WTC11 (cell line): ENCODE results near the gene PAK5. TPM values are rescaled to one million over a fixed set of nuclear protein-coding genes. Genes with fewer than 3 reads are reported as not detected.

Source experiments
- ATAC-seq: fragments of 200-7000 bp; cut with Tn5 transposase; 2 replicates; pipeline ENCODE4 v1.10.0; 2021; ENCODE audit warnings: mild to moderate bottlenecking, moderate library complexity
- CTCF ChIA-PET: fragments of 300-600 bp; sonication (Branson Sonifier 250); formaldehyde crosslinking; loops from one replicate; lab custom pipeline; 2021; ENCODE audit warnings: antibody characterized with exemption; lab: Charles Lee
- POLR2A ChIA-PET: fragments of 350-600 bp; sonication (Branson Sonifier 250); formaldehyde crosslinking; loops from one replicate; lab custom pipeline; 2021; ENCODE audit warnings: antibody characterized with exemption; lab: Charles Lee
- DNase-seq: peaks from one replicate; pipeline ENCODE4 v3.0.0; 2021; ENCODE audit warnings: low spot score
- H3K27ac Mint-ChIP-seq: 2 replicates; pipeline ENCODE4 v1.8.0; 2021; ENCODE audit warnings: mixed read lengths
- H3K27me3 Mint-ChIP-seq: 2 replicates; pipeline ENCODE4 v1.8.0; 2021; ENCODE audit warnings: low read depth, mild to moderate bottlenecking, moderate library complexity, mixed read lengths
- H3K36me3 Mint-ChIP-seq: 2 replicates; pipeline ENCODE4 v1.8.0; 2021; ENCODE audit warnings: mixed read lengths
- H3K4me1 Mint-ChIP-seq: 2 replicates; pipeline ENCODE4 v1.8.0; 2022; ENCODE audit warnings: mixed read lengths
- H3K4me3 Mint-ChIP-seq: 2 replicates; pipeline ENCODE4 v1.8.0; 2021; ENCODE audit warnings: mild to moderate bottlenecking, moderate library complexity, mixed read lengths
- H3K9me3 Mint-ChIP-seq: 2 replicates; pipeline ENCODE4 v1.8.0; 2021; ENCODE audit warnings: mixed read lengths
- ATF1 ChIP-seq: sonication (generic); formaldehyde crosslinking; IDR thresholded peaks from 2 replicates; pipeline ENCODE4 v1.8.1; 2023; ENCODE audit warnings: mild to moderate bottlenecking, moderate library complexity, missing genetic modification reagents
- CBFB ChIP-seq: sonication (generic); formaldehyde crosslinking; IDR thresholded peaks from 2 replicates; pipeline ENCODE4 v1.8.1; 2022; ENCODE audit warnings: mild to moderate bottlenecking, low read depth, missing genetic modification reagents
- ELF4 ChIP-seq: sonication (generic); formaldehyde crosslinking; IDR thresholded peaks from 2 replicates; pipeline ENCODE4 v1.8.1; 2022; ENCODE audit warnings: low read depth, mild to moderate bottlenecking, moderate library complexity, missing genetic modification reagents
- EMX1 ChIP-seq: fragments of 250-450 bp; sonication (Bioruptor Pico); IDR thresholded peaks from 2 replicates; pipeline ENCODE4 v1.8.0; 2021; ENCODE audit warnings: mild to moderate bottlenecking
- ETV6 ChIP-seq: sonication (generic); formaldehyde crosslinking; IDR thresholded peaks from 2 replicates; pipeline ENCODE4 v1.8.1; 2022; ENCODE audit warnings: mild to moderate bottlenecking, missing genetic modification reagents
- FOXK1 ChIP-seq: sonication (generic); formaldehyde crosslinking; IDR thresholded peaks from 2 replicates; pipeline ENCODE4 v1.8.0; 2022; ENCODE audit warnings: mild to moderate bottlenecking, moderate library complexity, missing genetic modification reagents
- FOXP1 ChIP-seq: sonication (generic); formaldehyde crosslinking; IDR thresholded peaks from 2 replicates; pipeline ENCODE4 v1.8.0; 2022; ENCODE audit warnings: missing genetic modification reagents, mild to moderate bottlenecking, moderate library complexity, borderline replicate concordance
- HMGA2 ChIP-seq: fragments of 250-450 bp; sonication (Bioruptor Pico); IDR thresholded peaks from 2 replicates; pipeline ENCODE4 v1.4.0; 2021; ENCODE audit warnings: mild to moderate bottlenecking, moderate library complexity
- KAT7 ChIP-seq: sonication (generic); formaldehyde crosslinking; IDR thresholded peaks from 2 replicates; pipeline ENCODE4 v1.8.1; 2023; ENCODE audit warnings: missing genetic modification reagents, mild to moderate bottlenecking, borderline replicate concordance
- NFE2L1 ChIP-seq: sonication (generic); formaldehyde crosslinking; IDR thresholded peaks from 2 replicates; pipeline ENCODE4 v1.8.1; 2023; ENCODE audit warnings: missing genetic modification reagents
- NFYB ChIP-seq: sonication (generic); formaldehyde crosslinking; conservative IDR thresholded peaks from 2 replicates; pipeline ENCODE4 v1.8.0; 2022; ENCODE audit warnings: low read depth, missing genetic modification reagents
- PRRX2 ChIP-seq: fragments of 250-450 bp; sonication (Bioruptor Pico); IDR thresholded peaks from 2 replicates; pipeline ENCODE4 v1.8.0; 2021; ENCODE audit warnings: mild to moderate bottlenecking
- RELA ChIP-seq: sonication (generic); formaldehyde crosslinking; IDR thresholded peaks from 2 replicates; pipeline ENCODE4 v1.8.1; 2022; ENCODE audit warnings: missing genetic modification reagents, mild to moderate bottlenecking, borderline replicate concordance
- RORB ChIP-seq: fragments of 250-450 bp; sonication (Bioruptor Pico); IDR thresholded peaks from 2 replicates; pipeline ENCODE4 v1.9.0; 2021; ENCODE audit warnings: mild to moderate bottlenecking
- SMAD4 ChIP-seq: sonication (generic); formaldehyde crosslinking; IDR thresholded peaks from 2 replicates; pipeline ENCODE4 v1.8.0; 2022; ENCODE audit warnings: mild to moderate bottlenecking, missing genetic modification reagents
- SOX15 ChIP-seq: fragments of 250-450 bp; sonication (Bioruptor Pico); IDR thresholded peaks from 2 replicates; pipeline ENCODE4 v1.9.0; 2021; ENCODE audit warnings: mild to moderate bottlenecking
- TEAD1 ChIP-seq: sonication (generic); formaldehyde crosslinking; IDR thresholded peaks from 2 replicates; pipeline ENCODE4 v1.8.0; 2022; ENCODE audit warnings: mild to moderate bottlenecking, missing genetic modification reagents
- ZBTB21 ChIP-seq: sonication (generic); formaldehyde crosslinking; IDR thresholded peaks from 2 replicates; pipeline ENCODE4 v1.8.1; 2023; ENCODE audit warnings: mild to moderate bottlenecking, missing genetic modification reagents, borderline replicate concordance
- ZNF121 ChIP-seq: sonication (generic); formaldehyde crosslinking; IDR thresholded peaks from 2 replicates; pipeline ENCODE4 v1.8.0; 2023; ENCODE audit warnings: missing genetic modification reagents
- ZNF263 ChIP-seq: sonication (generic); formaldehyde crosslinking; IDR thresholded peaks from 2 replicates; pipeline ENCODE4 v1.8.1; 2022; ENCODE audit warnings: low read depth, mild to moderate bottlenecking, moderate library complexity, missing genetic modification reagents
- total RNA-seq: library from RNA; stranded (reverse); gene quantifications from 3 replicates; pipeline ENCODE4 v1.2.3, GENCODE V29; 2021
- TF ChIP-seq, protein P1 (sequence below): sonication (generic); formaldehyde crosslinking; IDR thresholded peaks from 2 replicates; pipeline ENCODE4 v1.8.1; 2022; ENCODE audit warnings: mild to moderate bottlenecking, missing genetic modification reagents, moderate library complexity, borderline replicate concordance
- TF ChIP-seq, protein P2 (sequence below): fragments of 250-450 bp; sonication (Bioruptor Pico); conservative IDR thresholded peaks from 2 replicates; pipeline ENCODE4 v1.9.0; 2021; ENCODE audit warnings: mild to moderate bottlenecking
- TF ChIP-seq, protein P3 (sequence below): sonication (generic); formaldehyde crosslinking; IDR thresholded peaks from 2 replicates; pipeline ENCODE4 v1.8.0; 2022; ENCODE audit warnings: mild to moderate bottlenecking, missing genetic modification reagents
- TF ChIP-seq, protein P4 (sequence below): sonication (generic); formaldehyde crosslinking; IDR thresholded peaks from 2 replicates; pipeline ENCODE4 v1.8.0; 2022; ENCODE audit warnings: mild to moderate bottlenecking, missing genetic modification reagents
- TF ChIP-seq, protein P5 (sequence below): fragments of 250-450 bp; sonication (Bioruptor Pico); IDR thresholded peaks from 2 replicates; pipeline ENCODE4 v2.1.2; 2022; ENCODE audit warnings: mild to moderate bottlenecking, moderate library complexity
- TF ChIP-seq, protein P6 (sequence below): sonication (generic); formaldehyde crosslinking; IDR thresholded peaks from 2 replicates; pipeline ENCODE4 v1.8.0; 2022; ENCODE audit warnings: mild to moderate bottlenecking, missing genetic modification reagents
- TF ChIP-seq, protein P7 (sequence below): sonication (generic); formaldehyde crosslinking; IDR thresholded peaks from 2 replicates; pipeline ENCODE4 v1.8.1; 2023; ENCODE audit warnings: mild to moderate bottlenecking, moderate library complexity, missing genetic modification reagents

PAK5 gene
- total RNA-seq, 1 experiment from 2014 or later, result 0.31 TPM

DNA sequence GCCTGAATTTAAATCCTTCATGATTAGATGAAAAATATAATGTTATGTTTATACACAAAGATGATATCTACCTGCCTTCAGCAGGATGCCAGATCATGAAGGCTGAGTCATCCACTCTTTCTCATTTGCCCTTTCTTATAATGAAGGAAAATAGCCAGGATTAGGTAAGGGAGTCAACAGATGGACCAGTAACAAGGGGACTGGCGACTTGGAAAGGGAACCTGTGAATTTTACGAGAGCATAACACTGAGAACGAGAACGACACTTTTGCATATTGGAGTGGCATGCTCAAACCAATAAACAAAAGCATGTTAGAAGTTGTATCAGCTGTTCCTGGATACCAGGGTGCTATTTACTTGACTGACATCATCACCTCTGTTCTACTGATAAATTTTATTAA is 170.5 kb downstream of the PAK5 start:
- DNase-seq (no peak), ATAC-seq (no peak)
- Mint-ChIP-seq H3K36me3 (no peaks in the 10 kb centered on the region), H3K4me3 (no peak overlapping the region), H3K27ac (no peak overlapping the region), H3K27me3 (no peaks in the 10 kb centered on the region), H3K4me1 (peaks cover 8% of the 10 kb centered on the region), H3K9me3 (0 out of 2 replicates have a peak, but pooled peaks cover 2% of the 10 kb centered on the region)
- POLR2A ChIA-PET, result no interaction called here
- TF ChIP-seq SMAD4 (CRISPR knock-in tag), result no peak
- TF ChIP-seq ZNF121 (CRISPR knock-in tag), result no peak
- no peak for TF ChIP-seq EMX1 (CRISPR knock-in tag)
- TF ChIP-seq RELA (CRISPR knock-in tag), result no peak
- TF ChIP-seq, protein P1, sequence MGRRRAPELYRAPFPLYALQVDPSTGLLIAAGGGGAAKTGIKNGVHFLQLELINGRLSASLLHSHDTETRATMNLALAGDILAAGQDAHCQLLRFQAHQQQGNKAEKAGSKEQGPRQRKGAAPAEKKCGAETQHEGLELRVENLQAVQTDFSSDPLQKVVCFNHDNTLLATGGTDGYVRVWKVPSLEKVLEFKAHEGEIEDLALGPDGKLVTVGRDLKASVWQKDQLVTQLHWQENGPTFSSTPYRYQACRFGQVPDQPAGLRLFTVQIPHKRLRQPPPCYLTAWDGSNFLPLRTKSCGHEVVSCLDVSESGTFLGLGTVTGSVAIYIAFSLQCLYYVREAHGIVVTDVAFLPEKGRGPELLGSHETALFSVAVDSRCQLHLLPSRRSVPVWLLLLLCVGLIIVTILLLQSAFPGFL (CRISPR knock-in tag), result no peak
- TF ChIP-seq KAT7 (CRISPR knock-in tag), result no peak
- TF ChIP-seq, protein P2, sequence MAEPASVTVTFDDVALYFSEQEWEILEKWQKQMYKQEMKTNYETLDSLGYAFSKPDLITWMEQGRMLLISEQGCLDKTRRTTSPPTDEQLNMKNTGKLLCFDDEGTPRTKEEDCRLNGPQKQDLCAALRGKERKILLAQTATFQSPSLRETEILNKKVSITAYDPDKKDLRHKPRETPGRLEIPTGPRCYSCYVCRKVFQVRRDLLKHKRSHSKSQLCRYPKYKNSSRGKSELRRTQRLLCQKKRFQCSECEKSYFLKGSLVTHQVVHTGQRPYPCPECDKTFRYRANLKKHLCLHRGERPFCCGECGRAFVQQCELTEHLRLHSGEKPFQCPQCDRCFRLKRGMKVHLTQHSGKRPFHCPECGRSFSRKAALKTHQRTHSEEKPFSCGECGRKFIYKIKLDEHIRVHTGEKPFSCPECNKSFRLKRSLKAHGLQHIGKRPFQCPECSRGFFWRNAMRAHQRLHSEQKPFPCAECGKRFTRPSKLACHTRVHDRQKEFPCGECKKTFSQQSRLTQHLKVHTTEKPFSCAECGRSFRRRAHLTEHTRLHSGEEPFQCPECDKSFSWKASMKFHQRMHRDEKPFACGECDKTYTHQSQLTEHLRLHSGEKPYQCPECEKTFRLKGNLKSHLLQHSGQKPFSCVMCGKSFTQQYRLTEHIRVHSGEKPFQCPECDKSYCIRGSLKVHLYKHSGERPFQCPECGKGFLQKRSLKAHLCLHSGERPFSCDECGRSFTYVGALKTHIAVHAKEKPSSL, result no peak
- TF ChIP-seq RORB, result no peak
- no peak for TF ChIP-seq ELF4
- TF ChIP-seq TEAD1 (CRISPR knock-in tag), result no peak
- TF ChIP-seq FOXP1 (CRISPR knock-in tag), result no peak
- no peak for TF ChIP-seq ZBTB21 (CRISPR knock-in tag)
- TF ChIP-seq FOXK1, result no peak
- TF ChIP-seq ETV6 (CRISPR knock-in tag), result no peak
- TF ChIP-seq, protein P3, sequence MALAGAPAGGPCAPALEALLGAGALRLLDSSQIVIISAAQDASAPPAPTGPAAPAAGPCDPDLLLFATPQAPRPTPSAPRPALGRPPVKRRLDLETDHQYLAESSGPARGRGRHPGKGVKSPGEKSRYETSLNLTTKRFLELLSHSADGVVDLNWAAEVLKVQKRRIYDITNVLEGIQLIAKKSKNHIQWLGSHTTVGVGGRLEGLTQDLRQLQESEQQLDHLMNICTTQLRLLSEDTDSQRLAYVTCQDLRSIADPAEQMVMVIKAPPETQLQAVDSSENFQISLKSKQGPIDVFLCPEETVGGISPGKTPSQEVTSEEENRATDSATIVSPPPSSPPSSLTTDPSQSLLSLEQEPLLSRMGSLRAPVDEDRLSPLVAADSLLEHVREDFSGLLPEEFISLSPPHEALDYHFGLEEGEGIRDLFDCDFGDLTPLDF, result no peak
- no peak for TF ChIP-seq HMGA2
- TF ChIP-seq, protein P4, sequence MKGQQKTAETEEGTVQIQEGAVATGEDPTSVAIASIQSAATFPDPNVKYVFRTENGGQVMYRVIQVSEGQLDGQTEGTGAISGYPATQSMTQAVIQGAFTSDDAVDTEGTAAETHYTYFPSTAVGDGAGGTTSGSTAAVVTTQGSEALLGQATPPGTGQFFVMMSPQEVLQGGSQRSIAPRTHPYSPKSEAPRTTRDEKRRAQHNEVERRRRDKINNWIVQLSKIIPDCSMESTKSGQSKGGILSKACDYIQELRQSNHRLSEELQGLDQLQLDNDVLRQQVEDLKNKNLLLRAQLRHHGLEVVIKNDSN, result no peak
- no peak for TF ChIP-seq SOX15 (CRISPR knock-in tag)
- no peak for TF ChIP-seq NFYB (CRISPR knock-in tag)
- TF ChIP-seq, protein P5, sequence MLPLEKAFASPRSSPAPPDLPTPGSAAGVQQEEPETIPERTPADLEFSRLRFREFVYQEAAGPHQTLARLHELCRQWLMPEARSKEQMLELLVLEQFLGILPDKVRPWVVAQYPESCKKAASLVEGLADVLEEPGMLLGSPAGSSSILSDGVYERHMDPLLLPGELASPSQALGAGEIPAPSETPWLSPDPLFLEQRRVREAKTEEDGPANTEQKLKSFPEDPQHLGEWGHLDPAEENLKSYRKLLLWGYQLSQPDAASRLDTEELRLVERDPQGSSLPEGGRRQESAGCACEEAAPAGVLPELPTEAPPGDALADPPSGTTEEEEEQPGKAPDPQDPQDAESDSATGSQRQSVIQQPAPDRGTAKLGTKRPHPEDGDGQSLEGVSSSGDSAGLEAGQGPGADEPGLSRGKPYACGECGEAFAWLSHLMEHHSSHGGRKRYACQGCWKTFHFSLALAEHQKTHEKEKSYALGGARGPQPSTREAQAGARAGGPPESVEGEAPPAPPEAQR (CRISPR knock-in tag), result no peak
- CTCF ChIA-PET, result no interaction called here

DNA sequence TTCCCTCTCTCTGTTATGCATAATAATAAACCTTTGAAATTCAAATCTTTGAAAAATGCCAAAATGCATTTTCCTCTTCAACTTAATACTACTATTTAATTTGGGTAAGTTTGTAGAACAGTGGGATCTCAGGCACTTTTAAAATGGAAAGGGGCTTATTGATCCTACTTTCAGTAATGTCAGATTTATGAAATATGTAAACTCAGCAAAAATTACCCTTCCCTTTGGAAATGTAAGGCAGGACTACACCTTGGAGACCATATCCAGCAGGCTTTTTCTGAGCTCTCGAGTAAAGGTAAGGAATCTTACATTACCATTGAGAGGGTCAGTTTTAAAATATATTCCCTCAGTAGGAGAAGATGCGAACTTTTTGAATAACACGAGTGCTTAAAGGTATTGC is 175.5 kb downstream of the PAK5 start:
- Mint-ChIP-seq H3K4me3 (no peak overlapping the region), H3K36me3 (no peaks in the 10 kb centered on the region), H3K9me3 (0 out of 2 replicates have a peak, but pooled peaks cover 2% of the 10 kb centered on the region), H3K27me3 (no peaks in the 10 kb centered on the region), H3K27ac (no peak overlapping the region), H3K4me1 (peaks cover 11% of the 10 kb centered on the region)
- POLR2A ChIA-PET, result interaction anchor here (1.2 kb wide), 1 partner anchor 21 kb away, joined by 3 read pairs; no protein-coding TSS in a partner anchor
- ATAC-seq (no peak), DNase-seq (no peak)
- CTCF ChIA-PET, result no interaction called here
- TF ChIP-seq ZNF263 (CRISPR knock-in tag) (no peak), ATF1 (CRISPR knock-in tag) (no peak), PRRX2 (no peak), TEAD1 (CRISPR knock-in tag) (no peak), CBFB (CRISPR knock-in tag) (no peak), NFE2L1 (CRISPR knock-in tag) (no peak)
- TF ChIP-seq, protein P6, sequence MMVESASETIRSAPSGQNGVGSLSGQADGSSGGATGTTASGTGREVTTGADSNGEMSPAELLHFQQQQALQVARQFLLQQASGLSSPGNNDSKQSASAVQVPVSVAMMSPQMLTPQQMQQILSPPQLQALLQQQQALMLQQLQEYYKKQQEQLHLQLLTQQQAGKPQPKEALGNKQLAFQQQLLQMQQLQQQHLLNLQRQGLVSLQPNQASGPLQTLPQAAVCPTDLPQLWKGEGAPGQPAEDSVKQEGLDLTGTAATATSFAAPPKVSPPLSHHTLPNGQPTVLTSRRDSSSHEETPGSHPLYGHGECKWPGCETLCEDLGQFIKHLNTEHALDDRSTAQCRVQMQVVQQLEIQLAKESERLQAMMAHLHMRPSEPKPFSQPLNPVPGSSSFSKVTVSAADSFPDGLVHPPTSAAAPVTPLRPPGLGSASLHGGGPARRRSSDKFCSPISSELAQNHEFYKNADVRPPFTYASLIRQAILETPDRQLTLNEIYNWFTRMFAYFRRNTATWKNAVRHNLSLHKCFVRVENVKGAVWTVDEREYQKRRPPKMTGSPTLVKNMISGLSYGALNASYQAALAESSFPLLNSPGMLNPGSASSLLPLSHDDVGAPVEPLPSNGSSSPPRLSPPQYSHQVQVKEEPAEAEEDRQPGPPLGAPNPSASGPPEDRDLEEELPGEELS (CRISPR knock-in tag), result no peak
- TF ChIP-seq, protein P1 (CRISPR knock-in tag), result no peak
- TF ChIP-seq, protein P7, sequence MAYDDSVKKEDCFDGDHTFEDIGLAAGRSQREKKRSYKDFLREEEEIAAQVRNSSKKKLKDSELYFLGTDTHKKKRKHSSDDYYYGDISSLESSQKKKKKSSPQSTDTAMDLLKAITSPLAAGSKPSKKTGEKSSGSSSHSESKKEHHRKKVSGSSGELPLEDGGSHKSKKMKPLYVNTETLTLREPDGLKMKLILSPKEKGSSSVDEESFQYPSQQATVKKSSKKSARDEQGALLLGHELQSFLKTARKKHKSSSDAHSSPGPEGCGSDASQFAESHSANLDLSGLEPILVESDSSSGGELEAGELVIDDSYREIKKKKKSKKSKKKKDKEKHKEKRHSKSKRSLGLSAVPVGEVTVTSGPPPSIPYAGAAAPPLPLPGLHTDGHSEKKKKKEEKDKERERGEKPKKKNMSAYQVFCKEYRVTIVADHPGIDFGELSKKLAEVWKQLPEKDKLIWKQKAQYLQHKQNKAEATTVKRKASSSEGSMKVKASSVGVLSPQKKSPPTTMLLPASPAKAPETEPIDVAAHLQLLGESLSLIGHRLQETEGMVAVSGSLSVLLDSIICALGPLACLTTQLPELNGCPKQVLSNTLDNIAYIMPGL (CRISPR knock-in tag), result no peak
